PC-3 (cell line): ENCODE results near the gene BCCIP. TPM values are rescaled to one million over a fixed set of nuclear protein-coding genes. Genes with fewer than 3 reads are reported as not detected.

Experiments
- ATAC-seq: fragments of 200-7000 bp; cut with Tn5 transposase; 2 replicates; pipeline ENCODE4 v1.9.1; 2020; ENCODE audit warnings: mild to moderate bottlenecking, moderate library complexity
- BruUV-seq: library from RNA; stranded (reverse); fragments of 400-500 nt; replicated peaks from 2 replicates; lab custom pipeline; 2021; lab: Mats Ljungman, UMichigan
- CTCF ChIA-PET: fragments of 300-600 bp; sonication (Branson Sonifier 250); formaldehyde crosslinking; loops from one replicate; lab custom pipeline; 2022; ENCODE audit warnings: antibody characterized with exemption; lab: Charles Lee
- POLR2A ChIA-PET: fragments of 300-600 bp; sonication (Branson Sonifier 250); formaldehyde crosslinking; loops from one replicate; lab custom pipeline; 2022; ENCODE audit warnings: antibody characterized with exemption; ENCODE audit not compliant: unreplicated experiment; lab: Charles Lee
- DNase-seq: peaks from one replicate; pipeline ENCODE4 v3.0.0-alpha.2; 2015
- H2AFZ ChIP-seq: fragments of 300-600 bp; sonication (generic); 2 replicates; pipeline ENCODE4 v1.6.0; 2016; ENCODE audit warnings: antibody characterized with exemption, low read length
- H3F3A ChIP-seq: fragments of 300-600 bp; sonication (generic); one replicate; pipeline ENCODE4 v1.6.0; 2017; ENCODE audit warnings: antibody characterized with exemption, low read length, control low read depth, mild to moderate bottlenecking; ENCODE audit not compliant: unreplicated experiment
- H3K27ac ChIP-seq: fragments of 300-600 bp; sonication (generic); 2 replicates; pipeline ENCODE4 v1.5.1; 2016; ENCODE audit warnings: mild to moderate bottlenecking, low read length
- H3K27me3 ChIP-seq: fragments of 300-600 bp; sonication (generic); 2 replicates; pipeline ENCODE4 v1.6.1; 2016; ENCODE audit warnings: low read length, mixed read lengths
- H3K36me3 ChIP-seq: fragments of 300-600 bp; sonication (generic); 2 replicates; pipeline ENCODE4 v1.6.1; 2016; ENCODE audit warnings: low read depth, mixed run types, low read length, mixed read lengths
- H3K4me1 ChIP-seq: fragments of 300-600 bp; sonication (generic); 2 replicates; pipeline ENCODE4 v1.5.1; 2016; ENCODE audit warnings: low read length; ENCODE audit not compliant: insufficient read depth
- H3K4me2 ChIP-seq: fragments of 300-600 bp; sonication (generic); 2 replicates; pipeline ENCODE4 v1.6.0; 2016; ENCODE audit warnings: low read length
- H3K4me3 ChIP-seq: fragments of 300-600 bp; sonication (generic); 2 replicates; pipeline ENCODE4 v1.5.1; 2016; ENCODE audit warnings: mild to moderate bottlenecking, low read length, mixed read lengths
- H3K79me2 ChIP-seq: fragments of 300-600 bp; sonication (generic); 2 replicates; pipeline ENCODE4 v1.6.1; 2017; ENCODE audit warnings: low read length, mixed read lengths
- H3K9ac ChIP-seq: fragments of 300-600 bp; sonication (generic); 2 replicates; pipeline ENCODE4 v1.6.0; 2016; ENCODE audit warnings: mild to moderate bottlenecking, low read length
- H3K9me2 ChIP-seq: fragments of 300-600 bp; sonication (generic); replicated peaks from 2 replicates; pipeline ENCODE4 v1.6.1; 2016; ENCODE audit warnings: mixed run types, low read length, mixed read lengths
- H3K9me3 ChIP-seq: fragments of 300-600 bp; sonication (generic); 2 replicates; pipeline ENCODE4 v1.6.1; 2016; ENCODE audit warnings: low read length, mixed read lengths
- H4K20me1 ChIP-seq: fragments of 300-600 bp; sonication (generic); 2 replicates; pipeline ENCODE4 v1.6.1; 2016; ENCODE audit warnings: low read length, mixed read lengths
- EZH2 ChIP-seq: fragments of 300-600 bp; sonication (generic); IDR thresholded peaks from one replicate; pipeline ENCODE4 v1.6.1; 2017; ENCODE audit warnings: antibody characterized with exemption, mild to moderate bottlenecking, low read length; ENCODE audit not compliant: unreplicated experiment
- EZH2phosphoT487 ChIP-seq: fragments of 300-600 bp; sonication (generic); IDR thresholded peaks from 2 replicates; pipeline ENCODE4 v1.6.1; 2018; ENCODE audit warnings: mild to moderate bottlenecking, antibody characterized with exemption, low read length, borderline replicate concordance
- intact Hi-C: fragments of 100-400 bp; cut with micrococcal nuclease; formaldehyde crosslinking; loops from 2 replicates; pipeline ENCODE4 v1.9.0; 2023
- total RNA-seq: library from RNA; depleted of rRNA; stranded (reverse); fragments of >200 nt; gene quantifications from 2 replicates; pipeline ENCODE4 v1.2.3, GENCODE V29; 2014
- TF ChIP-seq, protein P1 (sequence below): fragments of 300-600 bp; sonication (generic); conservative IDR thresholded peaks from 2 replicates; pipeline ENCODE4 v1.5.1; 2017; ENCODE audit warnings: antibody characterized with exemption, low read depth, mild to moderate bottlenecking, low read length

BCCIP gene
- total RNA-seq, 1 experiment from 2014 or later = 81.5 TPM

DNA sequence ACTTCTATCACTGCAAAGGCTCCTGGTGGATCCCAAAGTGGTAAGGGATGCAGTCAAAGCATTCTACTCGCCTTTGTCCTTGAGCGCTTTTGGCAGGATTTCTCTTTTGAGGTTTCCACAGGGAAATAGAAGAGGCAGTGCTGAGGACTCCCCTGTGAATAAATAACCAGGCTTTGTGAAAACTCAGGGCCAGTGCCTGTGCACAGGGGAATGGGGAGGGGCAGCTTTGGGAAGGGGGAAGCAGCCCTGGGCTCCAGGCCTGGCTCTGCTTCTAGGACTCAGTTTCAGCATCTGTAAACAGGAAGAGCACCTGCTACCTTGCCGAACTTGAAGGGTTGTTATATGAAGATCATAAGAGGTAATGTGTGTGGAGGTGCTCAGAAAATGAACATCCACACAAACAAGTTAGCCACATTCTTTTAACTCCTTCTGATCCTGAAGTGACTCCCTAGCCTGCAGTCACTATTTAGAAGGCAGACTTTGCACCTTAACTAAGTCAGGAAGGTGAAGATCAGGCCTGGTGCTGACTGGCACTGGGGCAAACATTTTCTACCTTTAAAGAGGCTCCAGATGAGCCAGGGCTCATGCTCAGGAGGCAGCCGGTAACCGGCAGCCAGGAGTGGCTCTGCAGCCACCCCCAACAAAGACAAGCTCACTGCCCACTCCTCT, 25.2 kb upstream of the BCCIP start:
- Histone ChIP-seq H3K4me3 (no peak overlapping the region), H3K4me1 (no peaks in the 10 kb centered on the region), H3K4me2 (no peak overlapping the region), H3K9ac (no peak overlapping the region), H3K79me2 (no peaks in the 10 kb centered on the region), H3K36me3 (no peaks in the 10 kb centered on the region), H2AFZ (no peak overlapping the region), H4K20me1 (no peaks in the 10 kb centered on the region), H3K27ac (no peak overlapping the region), H3F3A (no peaks in the 10 kb centered on the region), H3K9me3 (no peaks in the 10 kb centered on the region), H3K9me2 (no peaks in the 10 kb centered on the region), H3K27me3 (no peaks in the 10 kb centered on the region)
- no TSS peak for BruUV-seq
- no peak for ATAC-seq
- no peak for TF ChIP-seq EZH2phosphoT487
- TF ChIP-seq, protein P1, sequence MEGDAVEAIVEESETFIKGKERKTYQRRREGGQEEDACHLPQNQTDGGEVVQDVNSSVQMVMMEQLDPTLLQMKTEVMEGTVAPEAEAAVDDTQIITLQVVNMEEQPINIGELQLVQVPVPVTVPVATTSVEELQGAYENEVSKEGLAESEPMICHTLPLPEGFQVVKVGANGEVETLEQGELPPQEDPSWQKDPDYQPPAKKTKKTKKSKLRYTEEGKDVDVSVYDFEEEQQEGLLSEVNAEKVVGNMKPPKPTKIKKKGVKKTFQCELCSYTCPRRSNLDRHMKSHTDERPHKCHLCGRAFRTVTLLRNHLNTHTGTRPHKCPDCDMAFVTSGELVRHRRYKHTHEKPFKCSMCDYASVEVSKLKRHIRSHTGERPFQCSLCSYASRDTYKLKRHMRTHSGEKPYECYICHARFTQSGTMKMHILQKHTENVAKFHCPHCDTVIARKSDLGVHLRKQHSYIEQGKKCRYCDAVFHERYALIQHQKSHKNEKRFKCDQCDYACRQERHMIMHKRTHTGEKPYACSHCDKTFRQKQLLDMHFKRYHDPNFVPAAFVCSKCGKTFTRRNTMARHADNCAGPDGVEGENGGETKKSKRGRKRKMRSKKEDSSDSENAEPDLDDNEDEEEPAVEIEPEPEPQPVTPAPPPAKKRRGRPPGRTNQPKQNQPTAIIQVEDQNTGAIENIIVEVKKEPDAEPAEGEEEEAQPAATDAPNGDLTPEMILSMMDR = no peak
- TF ChIP-seq EZH2 = no peak
- no peak for DNase-seq
- POLR2A ChIA-PET = no interaction called here
- CTCF ChIA-PET = no interaction called here
- intact Hi-C loops = no loop called here

DNA sequence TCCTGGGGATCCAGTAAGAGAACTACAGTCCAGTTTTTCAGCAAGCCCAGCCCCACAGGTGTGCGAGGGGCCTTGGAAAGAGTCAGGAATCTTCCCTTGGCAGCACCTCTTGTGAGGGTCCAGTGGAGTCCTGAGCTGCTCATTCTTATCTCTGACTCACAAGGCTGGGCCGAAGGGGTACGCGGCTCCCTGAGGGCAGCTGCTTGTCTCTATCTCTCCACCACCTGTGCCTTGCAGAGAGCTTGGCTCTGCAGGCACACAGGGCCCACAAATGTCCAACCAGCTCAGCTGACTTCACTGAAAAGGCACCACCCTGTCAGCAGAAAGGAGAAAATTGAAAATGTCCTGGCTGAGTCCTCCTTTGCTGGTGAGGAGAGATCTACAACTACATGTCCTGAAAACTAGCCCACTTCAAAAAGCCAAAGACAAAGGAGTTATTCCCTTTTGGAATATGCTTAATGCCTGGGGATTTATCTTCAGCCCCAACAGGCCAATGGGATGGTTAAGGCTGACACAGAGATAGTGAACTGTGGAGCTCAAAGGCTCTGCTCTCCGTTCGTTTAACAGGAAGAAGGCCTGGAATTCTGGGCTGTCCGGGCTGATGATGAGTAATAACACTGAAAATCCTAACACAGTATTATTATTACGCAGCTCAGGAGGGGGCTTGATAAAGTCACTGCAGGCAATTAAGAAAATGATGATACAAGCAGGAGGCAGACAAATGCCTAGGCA, 23.7 kb upstream of the BCCIP start:
- Histone ChIP-seq H3K27ac (no peak overlapping the region), H3K4me1 (no peaks in the 10 kb centered on the region), H3K27me3 (no peaks in the 10 kb centered on the region), H3K9ac (no peak overlapping the region), H3F3A (no peaks in the 10 kb centered on the region), H2AFZ (no peak overlapping the region), H3K9me3 (no peaks in the 10 kb centered on the region), H3K4me2 (no peak overlapping the region), H4K20me1 (no peaks in the 10 kb centered on the region), H3K36me3 (no peaks in the 10 kb centered on the region), H3K9me2 (no peaks in the 10 kb centered on the region), H3K4me3 (no peak overlapping the region), H3K79me2 (no peaks in the 10 kb centered on the region)
- DNase-seq = no peak
- TF ChIP-seq, protein P1 = no peak
- no peak for TF ChIP-seq EZH2
- POLR2A ChIA-PET = no interaction called here
- CTCF ChIA-PET = no interaction called here
- no peak for ATAC-seq
- BruUV-seq = no TSS peak
- intact Hi-C loops = no loop called here

DNA sequence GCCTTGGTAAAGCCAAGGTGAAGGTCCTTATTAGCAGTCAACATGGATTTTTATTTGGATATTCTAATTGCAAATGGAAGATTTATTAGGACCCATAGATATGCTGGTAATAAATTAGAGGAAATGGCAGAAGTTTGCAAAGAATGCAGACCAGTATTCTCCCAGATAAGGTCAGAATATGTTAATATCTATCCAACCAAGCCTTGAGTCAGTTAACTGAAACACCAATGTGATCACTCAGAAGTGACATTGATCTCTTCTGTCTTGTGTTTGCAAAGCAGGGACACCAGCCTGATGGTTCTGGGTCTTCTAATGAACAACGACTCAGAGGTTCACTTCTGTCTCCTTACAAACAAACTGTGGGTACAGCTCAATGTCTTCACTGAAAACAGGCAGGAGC, 21.8 kb upstream of the BCCIP start:
- no peaks in the 10 kb centered on the region for H3K9me3 ChIP-seq
- H4K20me1 ChIP-seq = no peaks in the 10 kb centered on the region
- intact Hi-C loops = no loop called here
- no peak overlapping the region for H3K4me3 ChIP-seq
- no TSS peak for BruUV-seq
- H3F3A ChIP-seq = no peaks in the 10 kb centered on the region
- no peak overlapping the region for H2AFZ ChIP-seq
- DNase-seq (no peak), ATAC-seq (no peak)
- H3K36me3 ChIP-seq = no peaks in the 10 kb centered on the region
- no peaks in the 10 kb centered on the region for H3K4me1 ChIP-seq
- no peaks in the 10 kb centered on the region for H3K9me2 ChIP-seq
- ChIA-PET CTCF (no interaction called here), POLR2A (no interaction called here)
- H3K27ac ChIP-seq = no peak overlapping the region
- H3K9ac ChIP-seq = no peak overlapping the region
- no peaks in the 10 kb centered on the region for H3K79me2 ChIP-seq
- H3K27me3 ChIP-seq = no peaks in the 10 kb centered on the region
- H3K4me2 ChIP-seq = no peak overlapping the region
- TF ChIP-seq EZH2 (no peak), EZH2phosphoT487 (no peak)
- TF ChIP-seq, protein P1 = no peak
